Activated B cell treated with CpG ODN at 0.5 μM for 24 hours (primary cell): ENCODE results near the gene ZNF283. TPM values are rescaled to one million over a fixed set of nuclear protein-coding genes. Genes with fewer than 3 reads are reported as not detected.

Experiments used
- ATAC-seq: fragments of 200-7000 bp; cut with Tn5 transposase; one replicate; pipeline ENCODE4 v1.10.0; 2021; ENCODE audit warnings: low read depth, mild to moderate bottlenecking, moderate library complexity
- CTCF ChIA-PET: fragments of 350-600 bp; sonication (Branson Sonifier 250); formaldehyde crosslinking; loops from one replicate; lab custom pipeline; 2021; ENCODE audit warnings: antibody characterized with exemption; lab: Charles Lee
- POLR2A ChIA-PET: fragments of 350-600 bp; sonication (Branson Sonifier 250); formaldehyde crosslinking; loops from one replicate; lab custom pipeline; 2021; ENCODE audit warnings: antibody characterized with exemption; lab: Charles Lee
- DNase-seq: peaks from one replicate; pipeline ENCODE4 v3.0.0; 2022
- H3K27ac Mint-ChIP-seq: one replicate; pipeline ENCODE4 v1.8.0; 2020; ENCODE audit warnings: mixed read lengths
- H3K27me3 Mint-ChIP-seq: one replicate; pipeline ENCODE4 v1.8.0; 2021; ENCODE audit warnings: mixed read lengths
- H3K36me3 Mint-ChIP-seq: one replicate; pipeline ENCODE4 v1.8.0; 2021; ENCODE audit warnings: low read depth, mixed read lengths
- H3K4me1 Mint-ChIP-seq: one replicate; pipeline ENCODE4 v1.8.0; 2021; ENCODE audit warnings: mixed read lengths
- H3K4me3 Mint-ChIP-seq: one replicate; pipeline ENCODE4 v1.8.0; 2020; ENCODE audit warnings: mild to moderate bottlenecking, mixed read lengths
- H3K9me3 Mint-ChIP-seq: one replicate; pipeline ENCODE4 v1.8.0; 2020; ENCODE audit warnings: mixed read lengths
- CTCF ChIP-seq: fragments of 200-600 bp; IDR thresholded peaks from one replicate; pipeline ENCODE4 v1.8.0; 2022; ENCODE audit warnings: antibody characterized with exemption, mild to moderate bottlenecking
- intact Hi-C: fragments of 100-400 bp; cut with micrococcal nuclease; formaldehyde crosslinking; loops from one replicate; pipeline ENCODE4 v1.15.1; 2024
- total RNA-seq: library from RNA; stranded (reverse); gene quantifications from 2 replicates; pipeline ENCODE4 v1.2.3, GENCODE V29; 2022

ZNF283 gene
- total RNA-seq, 1 donor from 2014 or later = 13.0 TPM

- POLR2A ChIA-PET = interaction anchor here (0.6 to 12.2 kb wide), 11 partner anchors 10 to 263 kb away, joined by 3 to 661 read pairs (median 4); partner anchors contain the start of genes IRGQ, SMG9, ZNF283 and ZNF576
These were observed 46.2 kb upstream of the ZNF283 start, which contains the start of gene KCNN4 for GRCh38 chr19:43780706-43781525. KCNN4 (minus strand) TSS chr19:43780973; CDS start chr19:43780861, 112 bp downstream.

GRCh38 chr19:43781630-43782310 lies 45.4 kb upstream of the ZNF283 start:
- H3K27me3 Mint-ChIP-seq = no peaks in the 10 kb centered on the region
- H3K4me3 Mint-ChIP-seq = peak overlapping the region; percentile 88
- peak overlapping the region; percentile 94 for H3K27ac Mint-ChIP-seq
- TF ChIP-seq CTCF = no peak
- no peaks in the 10 kb centered on the region for H3K9me3 Mint-ChIP-seq
- intact Hi-C loops = loop anchor here (1.0 to 10.0 kb wide), 6 partner anchors 27 to 337 kb away; partner anchors contain the start of genes IRGQ, SMG9, ZNF575 and ZNF576
- POLR2A ChIA-PET = interaction anchor here (1.1 to 12.2 kb wide), 5 partner anchors 9 to 113 kb away, joined by 3 to 661 read pairs (median 11); partner anchors contain the start of genes SMG9 and ZNF283
- H3K4me1 Mint-ChIP-seq = peaks cover 74% of the 10 kb centered on the region
- CTCF ChIA-PET = interaction anchor here (0.7 to 8.6 kb wide), 4 partner anchors 14 to 36 kb away, joined by 4 to 113 read pairs (median 9); partner anchors contain the start of gene SMG9
- H3K36me3 Mint-ChIP-seq = peaks cover 26% of the 10 kb centered on the region
- DNase-seq (no peak), ATAC-seq (no peak)

More at GRCh38 chr19:43780706-43781525, 46.2 kb upstream of the ZNF283 start, which contains the start of gene KCNN4:
- Mint-ChIP-seq H3K4me1 (peaks cover 82% of the 10 kb centered on the region), H3K36me3 (peaks cover 34% of the 10 kb centered on the region), H3K9me3 (no peaks in the 10 kb centered on the region), H3K4me3 (peak within 1 kb of the TSS; percentile 88), H3K27ac (peak within 1 kb of the TSS; percentile 94), H3K27me3 (no peaks in the 10 kb centered on the region)
- CTCF ChIA-PET = interaction anchor here (0.8 to 8.6 kb wide), 6 partner anchors 12 to 226 kb away, joined by 3 to 113 read pairs (median 6); partner anchors contain the start of gene SMG9
- DNase-seq (peak; percentile 70), ATAC-seq (peak; percentile 77)
- no peak for TF ChIP-seq CTCF
- intact Hi-C loops = loop anchor here (1.0 to 10.0 kb wide), 7 partner anchors 15 to 336 kb away; partner anchors contain the start of genes IRGQ, SMG9, ZNF575 and ZNF576

- Mint-ChIP-seq H3K4me1 (peaks cover 68% of the 10 kb centered on the region), H3K9me3 (no peaks in the 10 kb centered on the region), H3K27ac (peak overlapping the region; percentile 94), H3K36me3 (peaks cover 22% of the 10 kb centered on the region), H3K27me3 (no peaks in the 10 kb centered on the region), H3K4me3 (peak overlapping the region; percentile 88)
- POLR2A ChIA-PET = interaction anchor here (4.4 to 12.2 kb wide), 2 partner anchors 22 to 36 kb away, joined by 53 to 661 read pairs; partner anchors contain the start of gene SMG9
- intact Hi-C loops = loop anchor here (5.0 to 10.0 kb wide), 4 partner anchors 187 to 337 kb away; partner anchors contain the start of genes IRGQ, ZNF575 and ZNF576
- CTCF ChIA-PET = interaction anchor here (0.7 to 8.6 kb wide), 3 partner anchors 14 to 36 kb away, joined by 4 to 113 read pairs (median 4); no protein-coding TSS in a partner anchor
- ATAC-seq (no peak), DNase-seq (no peak)
- no peak for TF ChIP-seq CTCF
These were observed 44.8 kb upstream of the ZNF283 start for GRCh38 chr19:43782311-43782660.

GRCh38 chr19:43782689-43783231 lies 44.4 kb upstream of the ZNF283 start:
- no peaks in the 10 kb centered on the region for H3K27me3 Mint-ChIP-seq
- ATAC-seq (peak; percentile 41), DNase-seq (peak; percentile 51)
- ChIA-PET CTCF (interaction anchor here (1.0 to 8.6 kb wide), 2 partner anchors 15 to 37 kb away, joined by 4 to 113 read pairs; no protein-coding TSS in a partner anchor), POLR2A (interaction anchor here (0.6 to 12.2 kb wide), 2 partner anchors 23 to 38 kb away, joined by 6 to 661 read pairs; partner anchors contain the start of gene SMG9)
- intact Hi-C loops = loop anchor here (5.0 to 10.0 kb wide), 4 partner anchors 188 to 338 kb away; partner anchors contain the start of genes IRGQ, ZNF575 and ZNF576
- no peak for TF ChIP-seq CTCF
- peaks cover 64% of the 10 kb centered on the region for H3K4me1 Mint-ChIP-seq
- peak overlapping the region; percentile 94 for H3K27ac Mint-ChIP-seq
- H3K36me3 Mint-ChIP-seq = peaks cover 20% of the 10 kb centered on the region
- no peaks in the 10 kb centered on the region for H3K9me3 Mint-ChIP-seq
- peak overlapping the region; percentile 88 for H3K4me3 Mint-ChIP-seq
